Erythroblast (primary cell): ENCODE results near the gene TMEM272.

Experiments
- GATA1 ChIP-seq: IDR thresholded peaks from 2 replicates; pipeline ENCODE4 v1.6.1; 2011; ENCODE audit warnings: low read depth, mild to moderate bottlenecking, control low read depth, low read length, moderate library complexity
- POLR2A ChIP-seq: IDR thresholded peaks from 2 replicates; pipeline ENCODE4 v1.6.1; 2011; ENCODE audit warnings: mild to moderate bottlenecking, low read length

DNA sequence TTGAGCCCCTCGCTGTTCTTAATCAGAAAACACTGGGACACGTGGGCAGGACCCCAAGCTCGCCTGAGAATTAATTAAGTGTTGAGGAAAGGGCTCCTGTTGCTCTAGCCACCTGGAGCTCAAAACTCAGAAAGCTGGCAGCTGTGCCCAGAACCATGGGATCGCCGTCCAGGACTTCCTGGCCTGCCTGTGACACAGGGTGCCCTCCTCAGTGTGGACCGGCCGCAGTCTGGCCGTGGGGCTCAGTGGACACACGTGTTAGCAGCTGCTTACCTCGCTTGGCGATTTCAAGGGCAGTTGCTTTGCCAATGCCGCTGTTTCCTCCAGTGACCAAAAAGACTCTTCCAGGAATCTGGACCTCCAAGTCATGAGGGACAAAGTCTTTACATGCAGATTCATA is 45.7 kb downstream of the TMEM272 start:
- TF ChIP-seq POLR2A (no peak), GATA1 (no peak)
